ENCODE measurements around the gene SMG6. TPM values are rescaled to one million over a fixed set of nuclear protein-coding genes. Genes with fewer than 3 reads are reported as not detected.
"Not testable (repeated sequence)": the region's sequence is repeated elsewhere in the genome, so short reads cannot be mapped to it uniquely, and the experiment has no call there.

SMG6 gene
- total and polyA plus RNA-seq, 2 donors (not counting 3 experiments of a cell fraction or from before 2014, with no cell fraction given) = 40.1 to 42.2 TPM

GRCh38 chr17:2143332-2143731 lies 160.3 kb downstream of the SMG6 start:
- Histone ChIP-seq H3K9me3 (replicated peaks; ENCODE audit: control insufficient read depth, insufficient read depth, low read length) (no peaks in the 10 kb centered on the region), H3K4me2 (ENCODE audit: insufficient read depth, low read length) (no peak overlapping the region), H3K4me1 (ENCODE audit: control insufficient read depth, extremely low read depth, insufficient read depth, low read length) (peaks cover 6% of the 10 kb centered on the region), H3K9ac (replicated peaks; ENCODE audit: extremely low read depth, insufficient read depth, low read length) (no peak overlapping the region), H3K79me2 (ENCODE audit: control insufficient read depth, insufficient read depth, low read length) (no peaks in the 10 kb centered on the region), H3K4me3 (replicated peaks in 1 of 3; ENCODE audit: insufficient read depth in 1 of 3, low read depth in 1 of 3, low read length in 3 of 3) (no peak overlapping the region), H2AFZ (ENCODE audit: low read depth, low read length) (no peak overlapping the region), H3K36me3 (ENCODE audit: control insufficient read depth in 2 of 2, extremely low read depth in 1 of 2, insufficient read depth in 2 of 2, low read length in 2 of 2) (peaks cover 0 to 4% of the 10 kb centered on the region in 2 experiments), H3K9me1 (replicated peaks; ENCODE audit: control insufficient read depth, extremely low read depth, insufficient read depth, low read length) (no peaks in the 10 kb centered on the region), H4K20me1 (replicated peaks; ENCODE audit: control insufficient read depth, extremely low read depth, insufficient read depth, low read length) (no peaks in the 10 kb centered on the region), H3K27me3 (ENCODE audit: control insufficient read depth in 2 of 2, insufficient read depth in 2 of 2, low read length in 2 of 2) (no peaks in the 10 kb centered on the region), H3K27ac (ENCODE audit: insufficient read depth, low read depth, low read length) (no peak overlapping the region)
- intact Hi-C loops (cut with micrococcal nuclease) (no loop called here), dilution Hi-C loops (cut with MboI; ENCODE audit: extremely low pct_ligation_motif_present, low sequenced_read_pairs) (no loop called here)
- no peak for FAIRE-seq
- POLR2A ChIA-PET = no interaction called here
- no TSS peak for BruUV-seq (replicated peaks)
- CTCF ChIA-PET = interaction anchor here (0.7 to 2.6 kb wide), 2 partner anchors 21 to 45 kb away, joined by 3 to 15 read pairs; no protein-coding TSS in a partner anchor
- DNase-seq (ENCODE audit: low read depth, low spot score) = no peak
- no peak for TF ChIP-seq JUN (IDR thresholded peaks at IDR 0.05; ENCODE audit: borderline replicate concordance, insufficient read depth, insufficient read length, low read depth)
- TF ChIP-seq MAX (IDR thresholded peaks at IDR 0.05; ENCODE audit: insufficient read depth, insufficient read length) = no peak
- no peak for TF ChIP-seq EZH2 (IDR thresholded peaks at IDR 0.05; ENCODE audit: borderline replicate concordance, low read depth, low read length, severe bottlenecking)
- no peak for TF ChIP-seq CTCF (IDR thresholded peaks at IDR 0.05; ENCODE audit: extremely low read depth in 1 of 2, insufficient read depth in 1 of 2, low read depth in 1 of 2, low read length in 2 of 2)
- no peak for TF ChIP-seq FOS (IDR thresholded peaks at IDR 0.05; ENCODE audit: borderline replicate concordance, insufficient read depth, low read length)
- TF ChIP-seq POLR2A (IDR thresholded peaks at IDR 0.05; ENCODE audit: low read depth, low read length) = no peak
- TF ChIP-seq POLR2AphosphoS5 (IDR thresholded peaks at IDR 0.05; ENCODE audit: insufficient read depth, low read depth, low read length) = no peak
- TF ChIP-seq GATA2 (IDR thresholded peaks at IDR 0.05; ENCODE audit: insufficient read depth, insufficient read length, low read depth, low read length) = no peak
- no peak for TF ChIP-seq MYC (IDR thresholded peaks at IDR 0.05; ENCODE audit: low read depth, low read length)

- H3K36me3 ChIP-seq (ENCODE audit: control insufficient read depth in 2 of 2, extremely low read depth in 1 of 2, insufficient read depth in 2 of 2, low read length in 2 of 2); H3K4me1 ChIP-seq (ENCODE audit: control insufficient read depth, extremely low read depth, insufficient read depth, low read length); H3K9me1 ChIP-seq (replicated peaks; ENCODE audit: control insufficient read depth, extremely low read depth, insufficient read depth, low read length); H2AFZ ChIP-seq (ENCODE audit: low read depth, low read length); H3K27ac ChIP-seq (ENCODE audit: insufficient read depth, low read depth, low read length); dilution Hi-C loops (cut with MboI; ENCODE audit: extremely low pct_ligation_motif_present, low sequenced_read_pairs); POLR2A ChIA-PET; FAIRE-seq; DNase-seq (ENCODE audit: low read depth, low spot score); H3K79me2 ChIP-seq (ENCODE audit: control insufficient read depth, insufficient read depth, low read length); H3K27me3 ChIP-seq (ENCODE audit: control insufficient read depth in 2 of 2, insufficient read depth in 2 of 2, low read length in 2 of 2); BruUV-seq (replicated peaks); intact Hi-C loops (cut with micrococcal nuclease); H3K4me2 ChIP-seq (ENCODE audit: insufficient read depth, low read length); H3K9me3 ChIP-seq (replicated peaks; ENCODE audit: control insufficient read depth, insufficient read depth, low read length); H3K4me3 ChIP-seq (replicated peaks in 1 of 3; ENCODE audit: insufficient read depth in 1 of 3, low read depth in 1 of 3, low read length in 3 of 3); H3K9ac ChIP-seq (replicated peaks; ENCODE audit: extremely low read depth, insufficient read depth, low read length); H4K20me1 ChIP-seq (replicated peaks; ENCODE audit: control insufficient read depth, extremely low read depth, insufficient read depth, low read length): not testable (repeated sequence)
- CTCF ChIA-PET = interaction anchor here (0.7 kb wide), 2 partner anchors 45 to 362 kb away, joined by 3 to 5 read pairs; no protein-coding TSS in a partner anchor
Observed at GRCh38 chr17:2142682-2143081, 160.9 kb downstream of the SMG6 start.
